Measurements from ENCODE around the gene TMEM175.
A peak's percentile ranks its signal among the peaks of the same experiment; 100 is the strongest.
"Not testable (repeated sequence)": the region's sequence is repeated elsewhere in the genome, so short reads cannot be mapped to it uniquely, and the experiment has no call there.

The TMEM175 gene

GRCh38 chr4:972651-973424, 40.6 kb downstream of the TMEM175 start:
- DNase-seq = no peak

DNA sequence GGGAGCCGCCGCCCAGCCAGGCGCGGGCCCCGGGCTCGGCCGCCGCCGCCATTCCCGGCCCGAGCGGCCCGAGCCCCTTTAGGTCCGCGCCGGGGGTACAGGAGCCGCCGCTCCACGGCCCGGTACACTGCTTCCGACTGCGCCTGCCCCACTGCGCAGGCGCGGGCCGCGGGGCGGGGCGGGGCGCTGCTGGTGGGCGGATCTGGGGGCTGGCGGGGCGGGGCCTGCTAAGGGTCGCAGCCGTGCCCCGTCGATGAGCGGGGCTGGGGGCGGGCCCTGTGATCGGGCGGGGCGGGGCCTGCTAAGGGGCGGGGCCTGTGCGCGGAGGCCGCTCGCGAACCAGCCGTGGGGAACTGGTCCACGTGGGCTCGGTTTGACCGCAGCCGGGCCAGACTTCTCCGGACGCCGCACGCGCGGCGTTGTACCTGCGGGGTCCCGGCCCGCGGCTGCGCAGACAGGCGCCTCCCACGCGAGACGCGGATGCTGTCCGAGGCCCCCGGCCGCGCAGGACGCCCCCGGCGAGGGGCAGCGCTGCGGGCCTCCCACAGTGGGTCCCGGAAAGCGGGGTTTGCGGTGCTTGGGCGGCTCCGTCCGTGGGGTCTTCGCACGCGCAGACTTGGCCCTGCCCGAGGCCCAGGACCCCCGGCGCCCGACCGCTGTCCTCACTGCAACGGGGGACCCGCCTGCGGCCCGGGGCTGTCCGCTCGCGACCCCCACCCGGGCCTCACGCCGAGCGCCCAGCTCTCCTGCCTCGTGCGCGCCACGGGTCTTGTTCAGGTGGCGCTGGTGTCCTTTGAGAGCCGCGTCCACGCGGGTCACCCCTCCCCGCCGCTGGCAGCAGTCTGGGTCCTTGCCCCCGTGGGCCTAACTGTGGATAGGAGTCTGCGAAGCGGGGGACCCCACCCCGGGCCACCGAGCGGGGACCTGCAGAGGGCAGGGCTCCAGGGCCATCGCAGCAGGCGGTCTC, 41.5 kb downstream of the TMEM175 start, which contains the start of gene DGKQ:
Gene DGKQ (minus strand): TSS at position 139 of the 967 bp plus-strand sequence. CDS start 87 bp downstream, at position 52.
- peak; percentile 65 for DNase-seq

DNA sequence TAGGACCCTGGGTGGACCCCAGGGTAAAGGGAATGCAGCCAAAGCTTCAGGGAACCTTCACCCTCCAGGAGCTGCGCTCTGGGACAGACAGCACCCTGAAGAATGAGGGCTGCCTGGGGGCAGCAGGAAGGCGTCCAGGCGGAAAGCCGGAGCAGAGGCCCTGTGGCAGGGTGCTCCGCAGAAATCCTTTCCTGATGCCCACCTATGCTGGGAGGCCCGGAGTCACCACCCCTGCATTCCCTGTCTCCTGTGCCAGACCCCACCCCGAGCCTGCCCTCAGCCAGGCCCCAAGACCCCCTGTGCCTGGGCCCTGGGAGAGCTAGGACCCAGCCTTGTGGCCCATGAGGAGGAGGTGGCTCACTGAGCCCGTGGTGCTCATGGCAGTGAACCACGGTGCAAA, 42.4 kb downstream of the TMEM175 start:
- DNase-seq = no peak

- not testable (repeated sequence) for DNase-seq
Measured at GRCh38 chr4:976016-976415, 43.8 kb downstream of the TMEM175 start.

- DNase-seq = peak; percentile 39
Measured at GRCh38 chr4:978957-979701, 46.9 kb downstream of the TMEM175 start.

GRCh38 chr4:982291-982690, 50.0 kb downstream of the TMEM175 start:
- no peak for DNase-seq

DNA sequence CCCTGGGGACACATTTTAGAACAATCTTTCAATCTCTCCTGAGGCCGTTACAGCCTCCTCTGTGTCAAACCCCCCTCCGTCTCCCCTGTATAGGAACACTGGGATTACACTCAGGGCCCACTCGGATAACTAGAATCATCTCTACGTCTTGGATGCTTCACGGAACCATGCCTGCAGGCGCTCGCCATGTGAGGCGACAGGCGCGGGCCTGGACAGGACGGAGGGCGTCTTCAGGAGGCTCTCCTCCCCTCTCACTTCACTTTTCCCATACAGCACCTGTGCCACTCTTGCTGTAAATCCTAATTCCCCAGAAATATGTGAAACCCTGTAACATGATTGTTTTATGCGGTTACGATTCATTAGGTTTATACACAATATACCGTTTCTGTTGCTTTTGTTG, 50.6 kb downstream of the TMEM175 start:
- no peak for DNase-seq

GRCh38 chr4:984336-985054, 52.2 kb downstream of the TMEM175 start:
- no peak for DNase-seq

DNA sequence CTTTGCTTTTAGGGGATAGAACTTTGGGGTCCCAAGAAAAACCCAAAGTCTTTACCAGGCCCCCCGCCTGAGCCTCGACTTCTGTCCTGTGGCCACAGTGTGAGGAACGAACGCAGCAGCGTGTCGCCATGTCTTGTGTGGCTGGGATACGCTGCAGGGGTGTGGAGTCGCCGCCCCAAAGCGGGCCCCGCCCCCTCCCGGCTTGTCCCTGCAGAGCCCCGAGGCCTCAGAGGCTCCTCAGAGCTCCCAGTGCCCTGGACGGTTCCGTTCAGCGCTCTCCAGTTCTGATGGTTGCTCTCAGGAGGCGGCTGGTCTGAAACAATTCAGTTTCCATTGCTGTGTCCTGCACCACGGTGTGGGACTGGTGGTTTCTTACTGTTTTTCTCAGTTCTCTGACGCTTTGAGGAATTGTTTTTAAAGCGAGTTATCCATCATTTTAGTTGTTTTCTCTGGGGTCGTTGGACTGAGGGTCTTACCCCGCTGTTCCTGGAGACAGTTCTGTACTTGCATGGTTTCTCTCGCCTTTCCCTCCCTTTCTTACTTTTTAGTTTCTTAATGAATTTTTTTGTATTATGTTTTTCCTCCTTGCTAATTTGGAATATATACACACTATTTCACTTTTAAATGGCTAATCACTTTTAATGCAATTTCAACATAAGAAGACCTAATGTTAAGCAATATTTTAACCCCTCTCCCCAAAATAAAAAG, 53.0 kb downstream of the TMEM175 start:
- DNase-seq = no peak

GRCh38 chr4:986428-986878, 54.2 kb downstream of the TMEM175 start:
- DNase-seq = no peak

DNA sequence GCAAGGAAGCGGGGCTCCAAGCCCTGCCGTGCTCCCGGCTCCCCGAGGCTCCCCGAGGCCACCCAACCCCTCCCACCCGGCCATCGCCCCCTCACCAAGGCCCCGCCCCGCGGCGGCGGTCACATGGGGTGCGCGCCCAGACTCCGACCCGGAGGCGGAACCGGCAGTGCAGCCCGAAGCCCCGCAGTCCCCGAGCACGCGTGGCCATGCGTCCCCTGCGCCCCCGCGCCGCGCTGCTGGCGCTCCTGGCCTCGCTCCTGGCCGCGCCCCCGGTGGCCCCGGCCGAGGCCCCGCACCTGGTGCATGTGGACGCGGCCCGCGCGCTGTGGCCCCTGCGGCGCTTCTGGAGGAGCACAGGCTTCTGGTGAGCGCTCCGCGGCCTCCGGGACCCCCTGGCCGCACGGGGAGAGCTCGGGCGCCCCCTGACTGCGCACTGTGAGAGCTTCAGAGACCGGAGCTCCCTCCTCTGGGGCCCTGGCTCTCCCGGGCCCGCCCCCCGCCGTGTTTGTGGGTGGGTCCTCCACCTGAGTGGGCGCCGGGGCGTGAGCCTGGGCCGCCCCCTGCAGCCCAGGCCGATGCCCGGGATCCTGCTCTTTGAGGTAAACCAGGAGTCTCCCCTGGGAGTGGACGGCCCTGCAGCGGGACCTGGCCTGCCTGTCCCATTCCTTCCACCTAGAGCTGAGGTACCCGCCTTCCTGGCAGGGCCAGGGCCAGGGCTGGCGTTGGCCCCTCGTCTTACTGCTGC, 54.8 kb downstream of the TMEM175 start, which contains the start of gene IDUA:
Gene IDUA (plus strand): TSS at position 166 of the 745 bp plus-strand sequence. CDS start 41 bp downstream, at position 207.
- DNase-seq = peak; percentile 51

GRCh38 chr4:987624-988513, 55.6 kb downstream of the TMEM175 start:
- DNase-seq = peak; percentile 71

DNA sequence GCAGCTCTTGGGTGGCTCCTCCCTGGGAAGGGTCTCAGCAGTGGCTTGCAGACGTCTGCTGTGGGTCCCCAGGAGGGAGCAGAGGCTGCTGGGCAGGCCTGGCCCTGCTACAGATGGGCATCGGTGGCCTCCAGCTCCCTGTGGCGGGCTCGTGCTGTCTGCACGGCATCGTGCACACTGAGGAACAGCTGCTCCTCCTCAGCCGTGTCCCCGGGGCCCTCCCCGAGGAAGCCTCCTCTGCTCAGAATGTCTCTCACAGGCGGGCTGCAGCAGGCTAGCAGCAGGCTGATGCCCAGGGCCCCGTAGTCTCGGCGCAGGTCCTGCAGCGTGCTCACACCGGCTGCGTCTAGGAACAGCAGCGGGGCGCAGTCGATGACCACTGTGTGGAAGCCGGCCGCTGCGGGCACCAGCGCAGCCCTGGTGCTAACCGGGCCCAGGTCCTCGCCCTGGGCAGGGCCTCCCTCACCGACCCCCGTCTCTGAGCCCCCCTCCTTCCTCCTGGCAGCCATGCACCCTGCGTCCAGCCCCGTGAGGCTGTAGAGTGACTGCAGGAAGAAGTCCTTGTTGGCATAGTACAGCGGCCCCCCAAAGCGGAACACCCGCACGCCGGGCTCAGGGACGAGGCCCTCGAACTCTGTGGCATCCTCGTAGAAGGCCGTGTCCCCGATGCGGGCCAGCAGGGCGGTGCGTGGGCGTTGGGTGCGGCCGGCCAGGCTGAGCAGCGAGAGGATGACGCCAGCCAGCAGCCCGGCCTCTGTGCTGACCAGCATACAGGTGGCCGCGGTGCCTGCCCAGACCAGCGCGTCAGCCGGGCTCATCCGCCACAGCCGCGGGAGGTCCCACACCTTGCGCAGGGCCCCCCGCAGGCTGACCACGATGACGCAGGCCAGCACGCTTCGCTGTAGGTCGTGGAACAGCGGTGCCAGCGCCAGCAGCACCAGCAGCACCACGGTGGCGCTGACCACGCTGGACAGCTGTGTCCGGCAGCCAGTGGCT, 56.8 kb downstream of the TMEM175 start:
- DNase-seq = no peak

GRCh38 chr4:989722-990471, 57.6 kb downstream of the TMEM175 start:
- DNase-seq = no peak

DNA sequence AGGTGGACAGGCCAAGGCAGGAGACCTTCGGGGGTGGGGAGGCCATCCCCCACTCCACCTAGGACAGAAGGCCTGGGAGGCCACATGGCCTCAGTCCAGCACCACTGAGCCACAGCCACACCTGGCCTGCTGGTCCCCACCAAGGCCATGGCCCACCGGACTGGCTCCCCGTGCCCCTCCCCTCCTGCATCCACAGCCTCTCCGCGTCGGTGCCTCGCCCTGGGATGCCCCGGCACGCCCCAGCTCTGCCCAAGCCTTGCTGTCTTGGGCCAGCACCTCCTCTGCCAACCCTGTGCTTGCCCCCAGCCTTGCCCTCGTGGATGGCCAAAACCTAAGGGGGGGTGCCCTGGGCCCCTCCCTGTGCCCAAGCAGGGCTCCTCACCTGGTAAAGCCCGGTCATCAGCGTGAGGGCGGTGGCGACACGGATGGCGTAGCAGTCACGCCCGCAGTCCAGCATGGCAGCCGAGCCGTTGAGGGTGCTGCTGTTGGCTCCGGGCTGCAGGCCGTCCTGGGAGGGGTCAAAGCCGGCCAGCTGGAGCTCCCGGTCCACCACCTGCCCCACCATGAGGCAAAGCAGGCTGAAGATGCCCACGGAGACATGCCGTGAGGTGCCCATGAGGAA, 58.6 kb downstream of the TMEM175 start:
- DNase-seq = no peak

- DNase-seq = no peak
Measured at GRCh38 chr4:991451-992296, 59.4 kb downstream of the TMEM175 start.

All from HCEC 1CT (cell line).